NCI-H510A (cell line): ENCODE results near the gene GALM.
"Not testable (repeated sequence)": the region's sequence is repeated elsewhere in the genome, so short reads cannot be mapped to it uniquely, and the experiment has no call there.

Source experiments
- DNase-seq: peaks from one replicate; lab custom pipeline; 2025; lab: John Stamatoyannopoulos, UW

The GALM gene

DNA sequence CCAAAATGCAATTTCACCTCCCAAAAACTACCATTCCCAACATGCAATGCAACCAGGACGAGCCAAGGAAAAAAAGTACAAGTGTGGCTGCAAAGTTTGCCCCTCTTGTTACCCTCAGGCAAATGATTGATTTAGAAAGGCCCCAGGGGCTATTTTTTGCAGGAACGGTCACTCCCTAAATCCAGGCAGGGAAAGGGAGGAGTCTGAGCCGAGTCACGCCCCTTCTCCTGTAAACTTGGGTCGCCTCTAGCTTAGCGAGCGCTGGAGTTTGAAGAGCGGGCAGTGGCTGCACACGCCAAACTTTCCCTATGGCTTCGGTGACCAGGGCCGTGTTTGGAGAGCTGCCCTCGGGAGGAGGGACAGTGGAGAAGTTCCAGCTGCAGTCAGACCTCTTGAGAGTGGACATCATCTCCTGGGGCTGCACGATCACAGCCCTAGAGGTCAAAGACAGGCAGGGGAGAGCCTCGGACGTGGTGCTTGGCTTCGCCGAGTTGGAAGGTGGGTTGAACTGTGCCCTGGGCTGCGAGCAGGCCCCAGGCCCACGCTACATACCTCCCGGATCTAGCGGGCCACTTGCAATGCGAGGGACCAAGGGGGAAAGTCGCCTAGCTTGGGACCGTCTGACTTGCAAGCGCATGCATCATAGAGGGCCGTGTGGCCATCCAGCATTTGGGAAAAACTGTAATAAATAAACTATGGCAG lies at the start of gene GALM:
Gene GALM (plus strand): TSS at position 261 of the 702 bp plus-strand sequence. CDS start 48 bp downstream, at position 309.
- DNase-seq: no peak

- no peak for DNase-seq
These were observed 48.6 kb upstream of the GALM start for GRCh38 chr2:38617301-38617700.

DNA sequence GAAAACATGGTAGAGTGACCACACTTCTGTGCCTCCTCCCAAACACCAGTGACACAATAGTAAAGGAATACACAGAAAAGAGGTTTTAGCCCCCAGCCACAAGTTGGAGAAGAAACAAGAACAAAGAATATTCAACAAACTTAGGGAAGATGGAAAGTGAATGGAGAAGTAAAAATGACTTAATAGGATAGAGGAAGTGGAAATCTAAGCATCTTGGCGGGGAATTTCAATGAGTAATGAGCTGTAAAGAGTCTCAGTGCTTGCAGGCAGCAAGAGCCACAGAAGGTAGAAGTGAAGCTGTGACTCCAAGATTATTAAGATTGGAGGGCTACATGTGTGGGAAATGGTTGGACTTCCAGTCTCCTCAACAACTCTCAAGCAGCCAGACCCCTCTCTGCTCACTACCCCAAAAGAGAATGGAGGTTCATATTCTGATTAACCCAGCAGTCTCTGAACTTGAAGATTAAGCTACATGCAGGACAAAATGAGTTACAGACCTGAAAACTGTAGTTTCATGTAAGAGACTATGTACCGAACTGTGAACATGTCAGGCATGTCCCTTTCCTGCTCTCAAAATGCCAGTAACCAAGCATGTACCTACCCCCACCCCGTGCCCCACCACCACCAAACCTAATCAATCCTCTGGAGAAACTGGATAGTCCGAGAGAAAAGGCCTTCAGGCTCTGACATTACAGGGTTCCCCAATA lies 46.3 kb upstream of the GALM start:
- no peak for DNase-seq

DNA sequence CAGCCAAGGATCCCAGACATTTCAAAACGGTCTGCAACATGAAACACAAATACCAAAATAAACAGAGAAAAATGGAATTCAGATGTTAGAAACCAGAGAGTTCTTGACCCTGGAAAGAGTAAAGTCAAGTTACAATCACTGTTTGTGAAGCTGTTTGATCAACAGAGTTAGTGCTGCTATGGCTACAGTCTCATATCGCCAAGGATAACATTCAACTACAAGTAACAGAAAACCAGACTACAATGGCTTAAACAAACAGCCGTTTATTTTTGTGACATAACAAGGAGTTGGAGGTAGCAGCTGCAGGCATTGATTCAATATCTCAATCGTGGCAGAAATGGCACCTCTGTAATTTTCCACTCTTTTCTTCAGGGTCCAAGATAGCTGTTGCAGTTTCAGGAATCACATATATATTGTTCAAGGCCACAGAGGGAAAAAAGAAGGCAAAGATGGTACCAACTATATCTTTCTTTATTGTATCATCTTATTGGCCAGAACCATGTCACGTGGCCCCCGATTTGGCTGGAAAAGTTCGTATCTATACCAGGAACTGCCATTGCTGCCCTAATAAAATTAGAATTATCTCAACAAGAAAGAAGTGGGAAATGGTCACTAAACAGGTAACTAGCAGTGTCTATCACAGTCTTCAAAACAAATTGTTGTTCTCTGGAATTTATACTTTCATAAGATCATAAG lies 45.5 kb upstream of the GALM start:
- no peak for DNase-seq

DNA sequence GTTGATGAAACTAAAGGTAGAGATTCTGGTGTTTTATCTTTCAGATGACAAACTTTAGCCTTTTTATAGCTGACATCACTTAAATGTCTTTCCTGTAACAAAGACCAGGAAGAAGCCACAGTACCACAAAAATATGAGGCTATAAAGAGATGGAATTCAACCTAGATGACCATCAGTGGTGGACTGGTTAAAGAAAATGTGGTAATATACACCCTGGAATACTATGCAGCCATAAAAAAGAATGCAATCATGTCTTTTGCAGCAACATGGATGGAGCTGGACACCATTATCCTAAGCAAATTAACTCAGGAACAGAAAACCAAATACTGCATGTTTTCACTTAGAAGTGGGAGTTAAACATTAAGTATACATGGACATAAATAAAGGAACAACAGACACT lies 44.9 kb upstream of the GALM start:
- DNase-seq: no peak

DNA sequence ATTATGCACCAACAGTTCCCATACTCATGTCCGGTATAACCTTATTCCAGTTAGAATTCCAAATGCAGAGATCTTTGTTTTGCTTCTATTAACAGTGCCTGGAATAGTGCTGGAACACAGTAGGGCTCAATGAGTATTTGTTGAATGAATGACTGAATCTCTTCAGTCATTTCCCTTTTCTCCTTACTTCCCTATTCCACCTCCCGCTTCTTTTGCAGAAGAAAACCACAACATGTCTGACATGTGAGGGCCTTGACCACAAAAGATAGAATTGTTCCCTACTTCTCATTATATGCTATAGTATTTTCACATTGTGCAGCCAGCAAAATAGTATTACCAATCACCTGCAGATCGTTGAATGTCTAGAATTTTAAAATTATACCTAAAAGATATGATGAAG lies 43.7 kb upstream of the GALM start:
- DNase-seq: no peak

- DNase-seq: no peak
These were observed 39.4 kb upstream of the GALM start for GRCh38 chr2:38626326-38627035.

DNA sequence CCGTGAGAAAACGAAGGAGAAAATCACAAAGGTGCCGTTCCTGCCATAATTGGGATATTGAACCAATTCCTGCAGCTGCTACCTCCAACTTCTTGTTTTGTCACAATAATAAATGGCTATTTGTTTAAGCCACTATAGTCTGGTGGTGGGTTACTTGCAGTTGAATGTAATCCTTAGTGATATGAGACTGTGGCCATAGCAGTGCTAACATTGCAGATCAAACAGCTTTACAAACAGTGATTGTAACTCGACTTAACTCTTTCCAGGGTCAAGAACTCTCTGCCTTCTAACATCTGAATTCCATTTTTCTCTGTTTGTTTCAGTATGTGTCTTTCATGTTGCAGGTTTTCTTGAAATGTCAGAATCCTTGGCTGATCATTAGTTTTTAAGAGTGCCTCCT lies 38.5 kb upstream of the GALM start:
- DNase-seq: no peak

DNA sequence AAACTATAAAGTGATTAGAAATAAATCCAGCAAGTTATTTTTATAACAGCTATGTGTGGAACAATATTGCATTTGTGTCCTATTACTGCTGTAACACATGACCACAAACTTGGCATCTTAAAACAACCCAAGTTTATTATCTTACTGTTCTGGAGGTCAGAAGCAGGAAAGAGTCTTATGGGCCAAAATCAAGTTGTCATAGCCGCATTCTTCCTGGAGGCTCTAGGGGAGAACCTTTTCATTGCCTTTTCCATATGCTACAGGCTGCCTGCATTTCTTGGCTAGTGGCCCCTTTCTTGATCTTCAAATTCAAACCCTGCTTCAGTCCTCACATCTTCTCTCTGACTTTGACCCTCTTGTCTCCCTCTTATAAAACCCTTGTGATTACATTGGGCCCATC lies 36.2 kb upstream of the GALM start:
- DNase-seq: no peak

DNA sequence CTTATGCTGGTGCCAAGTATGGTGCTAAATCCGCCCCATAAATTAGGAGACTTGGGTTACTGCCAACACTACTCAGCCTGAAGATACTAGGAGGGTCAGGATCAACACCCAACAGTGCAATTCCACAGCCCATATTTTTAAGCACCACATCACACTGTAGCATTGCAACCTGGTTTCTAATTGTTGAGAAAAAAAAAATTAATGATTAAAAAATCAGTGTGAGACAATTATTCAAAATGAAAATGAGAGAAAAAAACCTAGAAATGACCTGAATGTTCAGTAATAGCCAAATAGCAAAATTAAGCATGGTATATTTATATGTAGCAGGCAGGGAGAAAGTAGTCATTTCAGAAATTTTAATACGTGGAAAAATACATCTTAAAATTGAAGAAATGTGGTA lies 33.9 kb upstream of the GALM start:
- no peak for DNase-seq

GRCh38 chr2:38632980-38633379 lies 32.9 kb upstream of the GALM start:
- no peak for DNase-seq

DNA sequence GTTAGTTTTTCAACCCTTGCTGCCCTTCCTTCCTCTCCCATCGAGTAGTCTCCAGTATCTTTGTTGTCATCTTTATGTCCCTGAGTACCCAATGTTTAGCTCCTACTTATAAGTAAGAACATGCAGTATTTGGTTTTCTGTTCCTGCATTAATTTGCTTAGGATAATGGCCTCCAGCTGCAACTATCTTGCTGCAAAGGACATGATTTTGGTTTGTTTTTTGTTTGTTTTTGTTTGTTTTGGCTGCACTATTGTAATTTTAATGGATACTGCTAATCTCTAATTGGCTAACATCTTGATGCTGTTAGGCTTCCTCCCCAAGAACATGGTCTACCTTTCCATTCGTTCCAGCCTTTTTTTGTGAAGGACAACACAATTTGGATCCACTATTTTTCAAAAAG lies 32.0 kb upstream of the GALM start:
- DNase-seq: no peak

- no peak for DNase-seq
These were observed 31.2 kb upstream of the GALM start for GRCh38 chr2:38634684-38635083.

DNA sequence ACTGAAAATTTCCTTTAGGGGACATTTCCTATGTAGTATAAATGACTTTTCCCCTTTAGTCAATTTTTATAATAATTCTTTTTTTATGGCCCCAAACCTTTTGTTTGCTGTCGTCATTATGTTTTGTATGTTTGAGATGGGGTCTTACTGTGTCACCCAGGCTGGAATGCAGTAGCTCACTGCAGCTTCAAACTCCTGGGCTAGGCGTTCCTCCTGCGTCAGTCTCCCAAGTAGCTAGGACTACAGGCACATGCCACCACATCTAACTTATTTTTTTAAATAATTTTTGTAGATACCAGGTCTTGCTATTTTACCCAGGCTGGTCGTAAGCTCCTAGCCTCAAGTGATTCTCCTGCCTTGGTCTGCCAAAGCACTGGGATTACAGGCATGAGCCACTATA lies 30.8 kb upstream of the GALM start:
- no peak for DNase-seq

GRCh38 chr2:38636069-38636468 lies 29.8 kb upstream of the GALM start:
- no peak for DNase-seq

- DNase-seq: not testable (repeated sequence)
These were observed 23.4 kb upstream of the GALM start for GRCh38 chr2:38642373-38643017.

DNA sequence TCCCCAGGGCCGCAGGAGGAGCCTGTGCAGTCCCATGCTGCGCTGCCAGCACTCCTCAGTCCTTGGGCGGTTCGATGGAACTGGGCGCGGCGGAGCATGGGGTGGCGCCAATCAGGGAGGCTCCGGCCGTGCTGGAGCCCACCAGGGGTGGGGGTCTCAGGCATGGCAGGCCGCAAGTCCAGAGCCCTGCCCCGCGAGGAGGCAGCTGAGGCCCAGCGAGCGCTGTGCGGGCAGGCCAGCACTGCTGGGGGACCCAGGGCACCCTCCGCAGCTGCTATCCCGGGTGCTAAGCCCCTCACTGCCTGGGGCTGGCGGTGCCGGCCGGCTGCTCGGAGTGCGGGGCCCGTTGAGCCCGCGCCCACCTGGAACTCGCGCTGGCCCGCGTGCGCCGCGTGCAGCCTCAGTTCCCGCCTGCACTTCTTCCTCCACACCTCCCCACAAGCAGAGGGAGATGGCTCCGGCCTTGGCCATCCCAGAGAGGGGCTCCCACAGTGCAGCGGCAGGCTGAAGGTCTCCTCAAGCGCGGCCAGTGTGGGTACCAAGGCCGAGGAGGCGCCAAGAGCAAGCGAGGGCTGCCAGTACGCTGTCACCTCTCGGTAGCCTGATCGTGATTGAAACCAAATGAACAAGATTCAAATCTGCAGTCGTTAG lies 22.8 kb upstream of the GALM start:
- no peak for DNase-seq

DNA sequence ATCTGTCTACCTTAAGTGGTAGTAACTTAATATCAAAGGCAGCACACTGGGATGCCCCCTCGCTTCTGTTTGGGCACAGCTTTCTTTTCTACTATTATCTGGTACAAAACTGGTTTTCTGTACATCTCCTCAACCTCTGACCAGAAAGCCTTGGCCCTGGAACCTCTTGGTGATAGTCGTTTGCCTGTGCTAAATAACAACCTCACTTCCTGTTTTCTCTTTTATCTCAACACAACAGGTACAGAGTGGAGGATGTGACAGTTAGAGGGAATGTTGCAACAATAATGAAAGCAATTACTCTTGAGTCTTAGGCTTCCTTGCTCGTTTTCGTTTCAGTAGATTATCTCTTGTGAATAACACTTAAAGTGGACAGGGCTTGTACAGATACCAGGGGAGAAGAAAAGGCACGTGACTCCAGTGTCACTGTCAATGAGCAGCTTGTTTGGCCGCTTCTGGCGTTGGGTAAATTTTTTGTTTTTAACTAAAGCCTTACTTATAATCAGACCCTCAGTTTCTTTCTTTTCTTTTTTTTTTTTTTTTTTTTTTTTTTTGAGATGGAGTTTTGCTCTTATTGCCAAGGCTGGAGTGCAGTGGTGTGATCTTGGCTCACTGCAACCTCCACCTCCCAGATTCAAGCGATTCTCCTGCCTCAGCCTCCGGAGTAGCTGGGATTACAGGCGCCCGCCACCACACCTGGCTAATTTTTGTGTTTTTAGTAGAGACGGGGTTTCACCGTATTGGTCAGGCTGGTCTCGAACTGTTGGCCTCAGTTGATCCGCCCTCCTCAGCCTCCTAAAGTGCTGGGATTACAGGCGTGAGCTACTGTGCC lies 22.0 kb upstream of the GALM start:
- not testable (repeated sequence) for DNase-seq

DNA sequence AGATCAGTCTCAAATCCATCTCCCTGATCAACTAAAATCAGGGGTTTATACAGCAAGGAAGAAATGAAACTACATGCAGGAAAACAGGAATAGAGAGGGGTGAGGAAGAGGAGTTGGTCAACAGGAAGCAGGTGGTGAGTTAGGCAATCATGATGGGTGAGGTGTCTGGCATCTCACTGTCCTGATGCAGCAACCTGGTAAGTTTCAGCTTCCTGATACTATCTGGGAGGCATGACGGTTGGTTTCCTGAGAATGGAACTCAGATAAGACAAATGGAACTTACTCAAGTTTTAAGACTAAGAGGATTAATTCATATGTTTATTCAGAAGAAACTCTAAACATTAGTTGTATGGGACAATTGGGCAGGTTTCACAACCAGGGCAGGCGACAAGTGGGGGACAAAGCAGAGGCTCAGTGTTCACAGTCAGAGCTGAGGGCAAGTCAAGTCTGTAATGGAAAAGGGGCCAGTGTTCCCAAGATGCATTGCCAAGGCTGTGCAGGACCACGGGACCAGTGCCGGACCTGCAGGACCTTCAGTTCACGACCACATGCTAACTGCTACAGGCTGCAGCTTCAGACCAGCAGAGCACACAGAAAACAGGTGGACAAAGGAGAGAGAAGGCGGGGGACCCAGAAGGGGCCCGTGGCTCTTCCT lies 17.7 kb upstream of the GALM start:
- DNase-seq: no peak

DNA sequence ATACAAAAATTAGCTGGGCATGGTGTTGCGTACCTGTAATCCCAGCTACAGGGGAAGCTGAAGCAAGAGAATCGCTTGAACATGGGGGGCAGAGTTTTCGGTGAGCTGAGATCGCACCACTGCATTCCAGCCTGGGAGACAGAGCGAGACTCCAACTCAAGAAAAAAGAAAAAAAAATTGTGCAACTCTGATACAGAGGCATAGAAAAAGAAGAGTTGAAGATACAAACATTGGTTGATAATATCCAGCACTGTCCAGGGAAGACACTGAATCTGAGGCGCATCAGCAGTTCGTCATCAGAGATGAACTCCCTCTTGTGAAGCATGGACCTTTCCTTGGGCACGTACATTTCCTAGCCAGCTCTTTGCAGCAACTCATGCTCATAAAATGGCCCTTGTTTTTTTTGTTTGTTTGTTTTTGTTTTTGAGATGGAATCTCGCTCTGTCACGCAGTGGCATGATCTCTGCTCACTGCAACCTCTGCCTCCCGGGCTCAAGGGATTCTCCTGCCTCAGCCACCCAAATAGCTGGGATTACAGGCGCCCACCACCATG lies 16.7 kb upstream of the GALM start:
- DNase-seq: no peak
